Muscle of back (tissue), 11 donors: ENCODE measurements around the gene TMEM270. TPM values are rescaled to one million over a fixed set of nuclear protein-coding genes. Genes with fewer than 3 reads are reported as not detected.
A peak's percentile ranks its signal among the peaks of the same experiment; 100 is the strongest.

Source experiments
- DNase-seq, 3 donors: peaks; one replicate each; pipeline versions ENCODE4 v3.0.0 to v3.0.0-alpha.2; 2013
- polyA plus RNA-seq, 10 donors: library from polyadenylated mRNA; unstranded; fragments of 120-200 nt; gene quantifications; one replicate each; pipeline ENCODE4 v1.2.1, GENCODE V29; 2013; ENCODE audit not compliant: insufficient read length in 10 of 10

TMEM270 gene
- polyA plus RNA-seq, 10 donors: not detected

DNA sequence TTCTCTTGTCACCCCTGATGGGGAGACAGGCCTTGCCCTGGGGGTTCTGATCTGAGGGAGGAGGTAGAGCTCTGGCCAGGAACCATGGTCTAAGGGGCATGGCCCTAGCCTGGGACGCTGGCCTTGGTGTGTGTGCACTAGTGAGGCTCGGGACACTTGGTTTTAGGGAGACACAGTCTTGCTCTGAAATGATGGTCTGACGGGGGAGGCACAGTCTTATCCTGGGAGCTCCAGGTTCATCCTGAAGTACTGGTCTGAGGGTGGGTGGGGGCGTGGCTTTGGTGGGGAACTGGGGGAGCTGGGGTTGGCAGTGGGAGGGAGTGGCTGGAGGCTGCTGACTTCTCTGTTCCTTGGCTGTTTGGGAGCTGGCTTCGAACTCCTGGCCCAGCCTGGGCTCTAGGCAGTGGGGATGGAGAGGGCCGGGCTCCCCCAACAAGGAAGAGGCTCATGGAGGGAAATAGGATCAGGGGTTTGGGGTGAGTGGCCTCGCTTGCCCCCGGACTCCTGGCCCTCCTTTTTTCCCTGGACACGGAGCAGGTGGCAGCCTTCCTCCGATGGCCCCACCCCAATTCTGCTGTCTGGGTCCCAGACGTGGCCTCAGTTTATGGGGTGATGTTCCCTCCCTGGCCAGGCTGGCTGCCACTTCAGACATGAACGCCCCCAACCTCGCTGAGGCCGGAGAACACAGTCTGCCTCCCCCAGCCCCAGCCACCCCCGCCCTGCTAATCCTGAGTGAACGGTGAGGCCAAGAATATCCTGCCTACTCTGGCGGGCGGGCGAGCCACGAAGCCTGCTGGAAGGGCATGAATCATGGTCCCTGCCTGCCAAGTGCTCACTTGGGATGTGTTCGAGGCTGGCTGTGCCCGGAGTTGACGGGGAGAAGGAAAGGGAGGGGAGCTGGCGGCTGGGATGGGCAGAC is 43.5 kb downstream of the TMEM270 start:
- peak in 1 of 3 donors; percentile 45 for DNase-seq

DNA sequence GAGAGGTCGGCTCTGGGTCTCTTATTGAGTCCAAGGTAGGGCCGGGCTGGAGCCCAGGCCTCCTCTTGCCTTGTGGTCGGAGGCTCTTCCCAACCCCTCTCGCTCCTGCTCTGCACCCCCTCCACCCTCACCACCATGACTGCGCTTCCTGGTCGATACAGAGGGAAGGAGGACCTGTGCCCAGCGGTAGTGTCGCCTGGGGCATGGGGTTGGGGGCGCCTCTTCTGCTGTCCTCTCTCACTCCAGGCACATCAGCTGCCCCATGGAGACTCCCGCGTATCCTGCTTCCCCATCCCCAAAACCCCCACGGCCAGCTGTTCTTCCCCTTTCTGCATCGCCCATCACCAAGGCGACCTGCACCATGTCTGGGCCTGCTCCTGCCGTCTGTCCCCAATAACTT is 44.4 kb downstream of the TMEM270 start:
- DNase-seq: no peak

DNA sequence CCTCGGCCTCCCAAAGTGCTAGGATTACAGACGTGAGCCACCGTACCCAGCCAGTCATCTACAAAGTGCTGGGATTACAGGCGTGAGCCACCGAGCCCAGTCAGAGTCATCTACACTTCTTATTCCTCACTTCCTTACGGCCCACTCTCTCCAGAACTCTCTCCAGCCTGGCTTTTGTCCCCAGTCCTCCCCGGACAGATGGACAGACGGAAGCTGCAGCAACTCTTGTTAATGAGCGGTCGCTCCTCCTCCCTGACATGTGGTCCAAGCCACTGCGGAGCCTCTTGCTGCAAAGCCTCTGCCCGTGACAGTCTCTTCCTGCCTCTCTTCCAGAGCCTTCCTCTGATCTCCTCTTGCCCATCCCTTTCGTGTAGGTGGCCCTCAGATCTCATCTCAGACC is 45.9 kb downstream of the TMEM270 start:
- DNase-seq: no peak

DNA sequence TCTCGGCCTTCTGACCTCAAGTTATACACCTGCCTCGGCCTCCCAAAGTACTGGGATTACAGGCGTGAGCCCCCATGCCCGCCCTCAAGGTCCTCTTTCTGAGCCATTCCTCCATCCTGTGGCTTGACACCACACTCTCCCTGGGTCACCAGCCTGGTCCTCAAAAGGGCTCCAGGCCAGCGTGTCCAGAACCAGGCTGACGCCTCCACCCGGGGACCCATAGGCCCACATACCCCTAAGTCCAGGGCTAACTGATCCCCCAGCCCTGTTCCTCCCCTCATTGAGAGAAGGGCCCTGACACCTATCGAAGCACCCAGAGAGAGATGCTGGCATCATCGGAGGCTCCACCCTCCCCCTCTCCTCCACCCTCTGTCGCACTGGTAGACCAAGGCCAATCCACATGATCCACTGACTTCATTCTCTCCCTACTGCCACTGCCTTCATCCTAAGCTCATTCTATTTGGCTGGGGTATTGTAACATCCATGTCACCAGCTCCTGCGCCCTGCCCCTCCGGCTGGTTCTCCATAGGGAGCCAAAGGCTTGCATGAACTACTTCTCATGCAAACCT is 46.7 kb downstream of the TMEM270 start:
- DNase-seq: no peak

DNA sequence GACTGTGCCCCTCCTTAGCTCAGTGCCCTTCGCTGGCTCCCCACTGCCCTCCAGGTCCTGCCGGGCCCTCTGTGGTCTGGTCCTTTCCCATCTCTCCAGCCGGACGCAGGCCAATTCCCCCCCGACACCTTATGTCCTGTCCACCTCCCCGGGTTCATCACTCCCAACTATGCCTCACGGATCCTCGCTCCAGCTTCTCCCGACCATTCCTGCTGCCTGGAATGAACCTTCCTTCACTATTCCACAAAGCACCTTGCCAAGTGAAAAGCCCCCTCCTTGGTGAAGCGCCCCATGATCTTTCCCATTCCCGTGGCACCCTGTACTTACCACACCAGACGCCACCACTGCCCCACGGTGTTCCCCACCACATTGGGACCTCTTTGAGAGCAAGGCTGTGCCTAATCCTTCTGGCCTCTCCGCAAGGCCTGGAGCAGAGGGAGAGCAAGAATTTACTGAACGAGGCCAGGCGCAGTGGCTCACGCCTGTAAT is 47.2 kb downstream of the TMEM270 start:
- no peak for DNase-seq

DNA sequence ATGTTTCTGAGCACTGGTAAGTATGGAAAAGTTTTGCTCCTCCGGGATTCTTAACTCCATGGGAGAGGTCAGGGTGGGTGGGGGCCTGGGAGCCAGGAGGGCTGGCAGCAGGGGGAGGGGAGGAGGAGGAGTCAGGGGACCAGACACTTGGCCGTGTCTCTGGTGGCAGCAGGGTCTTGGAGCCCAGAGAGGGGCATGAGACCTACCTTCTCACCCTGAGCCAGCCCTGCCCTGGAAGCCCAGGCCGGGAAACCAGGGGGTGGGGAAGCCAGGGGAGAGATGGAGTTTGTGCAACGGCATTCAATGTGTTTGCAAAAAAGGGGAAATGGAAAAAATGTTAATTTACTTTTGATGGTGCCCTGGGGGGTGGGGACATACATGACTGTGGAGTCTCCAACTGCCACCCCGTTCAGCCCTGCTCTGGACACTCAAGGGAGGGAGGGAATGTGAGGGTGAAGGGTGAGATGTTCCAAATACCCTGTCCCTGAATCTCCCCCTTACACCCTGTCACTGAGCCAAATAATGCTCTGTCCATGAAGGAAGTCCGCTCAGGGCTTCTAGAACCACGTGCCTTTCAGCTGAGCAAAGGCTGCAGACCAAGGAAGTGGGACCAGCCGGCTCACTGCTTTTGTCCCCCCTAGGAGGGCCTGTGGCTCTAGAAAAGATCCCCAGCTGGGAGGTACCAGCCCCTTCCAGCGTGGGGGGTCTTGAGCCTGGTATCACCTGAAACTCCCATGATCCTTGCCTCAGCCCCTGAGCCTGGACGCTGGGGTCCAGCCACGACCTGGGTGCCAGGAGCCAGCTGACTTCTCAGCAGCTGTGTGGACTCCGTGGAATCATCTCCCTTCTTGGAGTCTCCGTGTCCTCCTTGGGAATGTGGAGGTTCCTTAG is 48.3 kb downstream of the TMEM270 start:
- DNase-seq: peak in 1 of 3 donors; percentile 59

DNA sequence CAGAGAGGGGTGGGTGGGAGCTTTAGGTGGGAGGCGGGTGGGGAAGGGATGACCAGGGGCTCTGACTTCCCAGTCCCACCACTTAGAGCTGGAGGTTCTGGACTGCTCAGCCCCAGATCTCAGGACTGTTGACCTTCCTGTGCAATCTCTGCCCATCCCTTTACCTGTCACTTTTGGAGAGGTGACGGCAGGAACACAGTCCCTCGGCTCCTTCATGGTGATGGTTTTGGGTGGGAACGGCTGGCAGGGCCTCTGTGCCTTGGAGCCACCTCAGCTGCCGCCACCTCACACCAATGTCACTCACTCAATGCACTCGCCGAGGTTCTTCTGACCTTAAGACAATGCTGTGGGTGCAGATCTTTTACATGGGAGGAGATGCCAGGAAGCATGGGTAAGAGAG is 49.0 kb downstream of the TMEM270 start:
- DNase-seq: no peak

DNA sequence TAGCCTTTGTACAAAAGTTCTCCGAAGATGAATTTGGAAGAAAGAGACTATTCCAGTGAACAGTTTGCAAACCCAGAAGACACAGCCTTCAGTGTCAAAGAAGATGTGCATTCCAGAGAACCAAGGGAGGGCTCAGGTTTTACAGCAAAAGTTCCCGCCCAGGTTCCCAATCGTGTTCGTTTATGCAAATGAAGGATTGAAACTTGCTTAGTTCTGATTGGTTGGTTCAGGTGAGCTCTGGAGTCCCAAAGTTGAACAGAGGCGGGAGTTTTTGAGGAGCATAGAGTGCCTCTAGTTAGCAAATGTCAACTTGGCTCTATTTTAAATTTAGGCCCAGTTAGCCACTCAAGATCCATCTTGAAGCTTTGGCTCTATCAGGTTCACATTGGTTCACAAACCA is 51.3 kb downstream of the TMEM270 start:
- no peak for DNase-seq

Other genes starting within 250 kb of the TMEM270 start
- 1 to 10 TPM in 2 of 10 donors, under 1 TPM in 7, not detected in 1; 0.13 to 1.3 (median 0.22) TPM for gene MLXIPL, start 236.6 kb upstream of the TMEM270 start, polyA plus RNA-seq
- gene VPS37D, start 193.3 kb upstream of the TMEM270 start, polyA plus RNA-seq: 1 to 10 TPM; 1.9 to 4.4 (median 2.6) TPM
- 1 to 10 TPM; 5.6 to 7.4 (median 6.6) TPM for gene DNAJC30, start 177.7 kb upstream of the TMEM270 start, polyA plus RNA-seq
- gene BUD23, start 177.6 kb upstream of the TMEM270 start, polyA plus RNA-seq: 10 to 100 TPM; 65.5 to 73.3 (median 69.5) TPM
- 10 to 100 TPM in 5 of 10 donors, 1 to 10 TPM in 5; 6.2 to 12.2 (median 9.9) TPM for gene STX1A, start 141.5 kb upstream of the TMEM270 start, polyA plus RNA-seq
- gene ABHD11, start 122.4 kb upstream of the TMEM270 start, polyA plus RNA-seq: 10 to 100 TPM in 8 of 10 donors, 1 to 10 TPM in 2; 8.6 to 14.4 (median 10.9) TPM
- gene CLDN3, start 90.9 kb upstream of the TMEM270 start, polyA plus RNA-seq: under 1 TPM in 6 of 10 donors, not detected in 4; 0.16 to 0.29 (median 0.24) TPM
- gene CLDN4, start 30.2 kb upstream of the TMEM270 start, polyA plus RNA-seq: 1 to 10 TPM in 3 of 10 donors, under 1 TPM in 7; 0.22 to 7.9 (median 0.54) TPM
- gene METTL27, start 18.6 kb upstream of the TMEM270 start, polyA plus RNA-seq: 1 to 10 TPM in 6 of 10 donors, under 1 TPM in 4; 0.45 to 1.8 (median 1.2) TPM
- 100 to 1,000 TPM in 6 of 10 donors, 10 to 100 TPM in 4; 91.5 to 239 (median 133) TPM for gene ELN, start 167.0 kb downstream of the TMEM270 start, polyA plus RNA-seq
- 10 to 100 TPM; 11.4 to 23.6 (median 14.8) TPM for gene LIMK1, start 222.6 kb downstream of the TMEM270 start, polyA plus RNA-seq